HTERT RPE-1 (cell line): Measurements from ENCODE around the gene CDC45.
"Not testable (repeated sequence)": the region's sequence is repeated elsewhere in the genome, so short reads cannot be mapped to it uniquely, and the experiment has no call there.

Experiments used
- in situ Hi-C: fragments of 300-500 bp; cut with MboI; formaldehyde crosslinking; loops from 4 replicates; pipeline ENCODE4 v1.14.3; 2020; ENCODE audit warnings: low sequenced_read_pairs

CDC45 gene

GRCh38 chr22:19526702-19527111 is 47.0 kb downstream of the CDC45 start:
- in situ Hi-C loops = no loop called here

- in situ Hi-C loops = no loop called here
These were observed 47.6 kb downstream of the CDC45 start for GRCh38 chr22:19527321-19527721.

GRCh38 chr22:19527861-19528417 is 48.2 kb downstream of the CDC45 start:
- in situ Hi-C loops = no loop called here

GRCh38 chr22:19529811-19530210 is 50.1 kb downstream of the CDC45 start:
- in situ Hi-C loops = no loop called here

- in situ Hi-C loops = no loop called here
These were observed 51.0 kb downstream of the CDC45 start for GRCh38 chr22:19530751-19531150.

GRCh38 chr22:19531327-19531726 is 51.6 kb downstream of the CDC45 start:
- in situ Hi-C loops = not testable (repeated sequence)

GRCh38 chr22:19533049-19533626 is 53.4 kb downstream of the CDC45 start:
- in situ Hi-C loops = no loop called here

- in situ Hi-C loops = no loop called here
These were observed 54.1 kb downstream of the CDC45 start for GRCh38 chr22:19533857-19534256.

- in situ Hi-C loops = no loop called here
These were observed 55.3 kb downstream of the CDC45 start for GRCh38 chr22:19535001-19535400.

GRCh38 chr22:19536564-19536963 is 56.8 kb downstream of the CDC45 start:
- in situ Hi-C loops = no loop called here

- in situ Hi-C loops = no loop called here
These were observed 58.3 kb downstream of the CDC45 start for GRCh38 chr22:19537941-19538488.

GRCh38 chr22:19540394-19540793 is 60.7 kb downstream of the CDC45 start:
- in situ Hi-C loops = no loop called here

- in situ Hi-C loops = no loop called here
These were observed 64.4 kb downstream of the CDC45 start for GRCh38 chr22:19543970-19544708.

GRCh38 chr22:19545935-19546207 is 66.2 kb downstream of the CDC45 start:
- in situ Hi-C loops = no loop called here

- in situ Hi-C loops = no loop called here
These were observed 67.0 kb downstream of the CDC45 start for GRCh38 chr22:19546680-19547079.

- in situ Hi-C loops = no loop called here
These were observed 67.9 kb downstream of the CDC45 start for GRCh38 chr22:19547620-19548019.

- in situ Hi-C loops = not testable (repeated sequence)
These were observed 68.7 kb downstream of the CDC45 start for GRCh38 chr22:19548427-19548826.

GRCh38 chr22:19548964-19549363 is 69.2 kb downstream of the CDC45 start:
- in situ Hi-C loops = no loop called here

- in situ Hi-C loops = no loop called here
These were observed 69.7 kb downstream of the CDC45 start for GRCh38 chr22:19549428-19549827.

GRCh38 chr22:19550382-19550781 is 70.7 kb downstream of the CDC45 start:
- in situ Hi-C loops = no loop called here

- in situ Hi-C loops = no loop called here
These were observed 73.5 kb downstream of the CDC45 start for GRCh38 chr22:19553201-19553600.

- in situ Hi-C loops = no loop called here
These were observed 75.2 kb downstream of the CDC45 start for GRCh38 chr22:19554834-19555404.
